Neural cell (in vitro differentiated cells): ENCODE measurements around the gene SEZ6. TPM values are rescaled to one million over a fixed set of nuclear protein-coding genes. Genes with fewer than 3 reads are reported as not detected.

Experiments used
- H2AFZ ChIP-seq: fragments of 200-600, 300-800 bp; sonication (generic), shearing (Covaris generic); 2 replicates; pipeline ENCODE4 v1.6.0; 2014; ENCODE audit warnings: low read depth, mild to moderate bottlenecking, antibody characterized with exemption, low read length, moderate library complexity
- H3F3A ChIP-seq: fragments of 200-600 bp; shearing (Covaris generic); 2 replicates; pipeline ENCODE4 v1.6.1; 2016; ENCODE audit warnings: mild to moderate bottlenecking, moderate library complexity, mixed read lengths, antibody characterized with exemption, low read length; ENCODE audit not compliant: insufficient read depth, poor library complexity, severe bottlenecking
- H3K27ac ChIP-seq: fragments of 200-600, 300-800 bp; sonication (generic), shearing (Covaris generic); 2 replicates; pipeline ENCODE4 v1.5.1; 2014; ENCODE audit warnings: mild to moderate bottlenecking, low read length, moderate library complexity
- H3K27me3 ChIP-seq: fragments of 300-800, 200-600 bp; sonication (generic), shearing (Covaris generic); 2 replicates; pipeline ENCODE4 v1.6.0; 2014; ENCODE audit warnings: mild to moderate bottlenecking, low read depth, low read length, moderate library complexity; ENCODE audit not compliant: insufficient read depth
- H3K36me3 ChIP-seq: fragments of 300-800, 200-600 bp; sonication (generic), shearing (Covaris generic); 2 replicates; pipeline ENCODE4 v1.5.1; 2014; ENCODE audit warnings: mild to moderate bottlenecking, antibody characterized with exemption, low read length, moderate library complexity; ENCODE audit not compliant: insufficient read depth
- H3K4me2 ChIP-seq: fragments of 300-800, 200-600 bp; sonication (generic), shearing (Covaris generic); 2 replicates; pipeline ENCODE4 v1.6.0; 2014; ENCODE audit warnings: mild to moderate bottlenecking, low read length
- H3K4me3 ChIP-seq: fragments of 300-800, 200-600 bp; sonication (generic), shearing (Covaris generic); 2 replicates; pipeline ENCODE4 v1.5.1; 2014; ENCODE audit warnings: mild to moderate bottlenecking, low read length, moderate library complexity
- H3K79me2 ChIP-seq: fragments of 200-600 bp; shearing (Covaris generic); replicated peaks from 2 replicates; pipeline ENCODE4 v1.6.0; 2014; ENCODE audit warnings: mild to moderate bottlenecking, low read length, moderate library complexity; ENCODE audit not compliant: insufficient read depth
- H3K9ac ChIP-seq: fragments of 300-800, 200-600 bp; sonication (generic), shearing (Covaris generic); 2 replicates; pipeline ENCODE4 v1.6.1; 2016; ENCODE audit warnings: mild to moderate bottlenecking, low read length, mixed read lengths
- H3K9me2 ChIP-seq: fragments of 200-600 bp; shearing (Covaris generic); 2 replicates; pipeline ENCODE4 v1.6.1; 2016; ENCODE audit warnings: mild to moderate bottlenecking, low read length, mixed read lengths; ENCODE audit not compliant: insufficient read depth
- H3K9me3 ChIP-seq: fragments of 200-600, 300-800 bp; sonication (generic), shearing (Covaris generic); 2 replicates; pipeline ENCODE4 v1.6.1; 2016; ENCODE audit warnings: mild to moderate bottlenecking, mixed run types, low read length, moderate library complexity, mixed read lengths
- H4K20me1 ChIP-seq: fragments of 200-600 bp; shearing (Covaris generic); 2 replicates; pipeline ENCODE4 v1.6.1; 2016; ENCODE audit warnings: mild to moderate bottlenecking, mixed run types; ENCODE audit not compliant: insufficient read depth
- CTCF ChIP-seq: fragments of 450-650 bp; IDR thresholded peaks from 2 replicates; pipeline ENCODE4 v1.5.1; 2014; ENCODE audit warnings: antibody characterized with exemption, mild to moderate bottlenecking, moderate library complexity; ENCODE audit not compliant: poor library complexity, severe bottlenecking
- EP300 ChIP-seq: fragments of 450-650 bp; conservative IDR thresholded peaks from 2 replicates; pipeline ENCODE4 v1.6.1; 2014; ENCODE audit warnings: antibody characterized with exemption, mild to moderate bottlenecking, moderate library complexity; ENCODE audit not compliant: poor library complexity, severe bottlenecking
- EZH2 ChIP-seq: fragments of 200-600, 300-800 bp; shearing (Covaris generic), sonication (generic); IDR thresholded peaks from 2 replicates; pipeline ENCODE4 v1.6.1; 2014; ENCODE audit warnings: antibody characterized with exemption, low read length, borderline replicate concordance, mild to moderate bottlenecking; ENCODE audit not compliant: insufficient read depth, poor library complexity, severe bottlenecking
- MXI1 ChIP-seq: fragments of 450-650 bp; conservative IDR thresholded peaks from 2 replicates; pipeline ENCODE4 v1.6.1; 2014; ENCODE audit warnings: antibody characterized with exemption, mild to moderate bottlenecking; ENCODE audit not compliant: poor library complexity, severe bottlenecking
- POLR2AphosphoS5 ChIP-seq: IDR thresholded peaks from 2 replicates; pipeline ENCODE4 v1.6.1; 2012
- RAD21 ChIP-seq: fragments of 450-650 bp; conservative IDR thresholded peaks from 2 replicates; pipeline ENCODE4 v1.6.1; 2014; ENCODE audit warnings: antibody characterized with exemption, mild to moderate bottlenecking, moderate library complexity
- SMC3 ChIP-seq: fragments of 450-650 bp; conservative IDR thresholded peaks from 2 replicates; pipeline ENCODE4 v1.6.1; 2014; ENCODE audit warnings: antibody characterized with exemption, mild to moderate bottlenecking, moderate library complexity; ENCODE audit not compliant: poor library complexity
- TAF1 ChIP-seq: IDR thresholded peaks from 2 replicates; pipeline ENCODE4 v1.6.1; 2012; ENCODE audit warnings: low read depth
- polyA plus RNA-seq: library from polyadenylated mRNA; depleted of rRNA; stranded (reverse); fragments of >200 nt; gene quantifications from 2 replicates; pipeline ENCODE4 v1.2.3, GENCODE V29; 2014
- TF ChIP-seq, protein P1 (sequence below): IDR thresholded peaks from 2 replicates; pipeline ENCODE4 v1.6.1; 2012; ENCODE audit warnings: borderline replicate concordance

Gene SEZ6
- polyA plus RNA-seq, 1 donor from 2014 or later, result 15.1 TPM

- H3F3A ChIP-seq, result no peaks in the 10 kb centered on the region
- no peaks in the 10 kb centered on the region for H3K9me3 ChIP-seq
- H3K36me3 ChIP-seq, result no peaks in the 10 kb centered on the region
- H3K4me3 ChIP-seq, result no peak overlapping the region
- no peak overlapping the region for H3K27ac ChIP-seq
- peaks cover under 1% of the 10 kb centered on the region for H3K27me3 ChIP-seq
- no peak overlapping the region for H2AFZ ChIP-seq
- no peaks in the 10 kb centered on the region for H4K20me1 ChIP-seq
- H3K9ac ChIP-seq, result no peak overlapping the region
- H3K79me2 ChIP-seq, result no peaks in the 10 kb centered on the region
- no peaks in the 10 kb centered on the region for H3K9me2 ChIP-seq
- H3K4me2 ChIP-seq, result no peak overlapping the region
- TF ChIP-seq, protein P1, sequence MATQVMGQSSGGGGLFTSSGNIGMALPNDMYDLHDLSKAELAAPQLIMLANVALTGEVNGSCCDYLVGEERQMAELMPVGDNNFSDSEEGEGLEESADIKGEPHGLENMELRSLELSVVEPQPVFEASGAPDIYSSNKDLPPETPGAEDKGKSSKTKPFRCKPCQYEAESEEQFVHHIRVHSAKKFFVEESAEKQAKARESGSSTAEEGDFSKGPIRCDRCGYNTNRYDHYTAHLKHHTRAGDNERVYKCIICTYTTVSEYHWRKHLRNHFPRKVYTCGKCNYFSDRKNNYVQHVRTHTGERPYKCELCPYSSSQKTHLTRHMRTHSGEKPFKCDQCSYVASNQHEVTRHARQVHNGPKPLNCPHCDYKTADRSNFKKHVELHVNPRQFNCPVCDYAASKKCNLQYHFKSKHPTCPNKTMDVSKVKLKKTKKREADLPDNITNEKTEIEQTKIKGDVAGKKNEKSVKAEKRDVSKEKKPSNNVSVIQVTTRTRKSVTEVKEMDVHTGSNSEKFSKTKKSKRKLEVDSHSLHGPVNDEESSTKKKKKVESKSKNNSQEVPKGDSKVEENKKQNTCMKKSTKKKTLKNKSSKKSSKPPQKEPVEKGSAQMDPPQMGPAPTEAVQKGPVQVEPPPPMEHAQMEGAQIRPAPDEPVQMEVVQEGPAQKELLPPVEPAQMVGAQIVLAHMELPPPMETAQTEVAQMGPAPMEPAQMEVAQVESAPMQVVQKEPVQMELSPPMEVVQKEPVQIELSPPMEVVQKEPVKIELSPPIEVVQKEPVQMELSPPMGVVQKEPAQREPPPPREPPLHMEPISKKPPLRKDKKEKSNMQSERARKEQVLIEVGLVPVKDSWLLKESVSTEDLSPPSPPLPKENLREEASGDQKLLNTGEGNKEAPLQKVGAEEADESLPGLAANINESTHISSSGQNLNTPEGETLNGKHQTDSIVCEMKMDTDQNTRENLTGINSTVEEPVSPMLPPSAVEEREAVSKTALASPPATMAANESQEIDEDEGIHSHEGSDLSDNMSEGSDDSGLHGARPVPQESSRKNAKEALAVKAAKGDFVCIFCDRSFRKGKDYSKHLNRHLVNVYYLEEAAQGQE, result no peak
- TF ChIP-seq MXI1 (no peak), RAD21 (no peak), EP300 (no peak), CTCF (no peak), EZH2 (no peak), TAF1 (no peak), POLR2AphosphoS5 (no peak), SMC3 (no peak)
Measured at GRCh38 chr17:29012535-29012934, 6.7 kb upstream of the SEZ6 start.

GRCh38 chr17:29010586-29010985 is 4.8 kb upstream of the SEZ6 start:
- no peaks in the 10 kb centered on the region for H3K9me2 ChIP-seq
- H2AFZ ChIP-seq, result no peak overlapping the region
- H3K9me3 ChIP-seq, result no peaks in the 10 kb centered on the region
- H3K36me3 ChIP-seq, result no peaks in the 10 kb centered on the region
- no peaks in the 10 kb centered on the region for H4K20me1 ChIP-seq
- TF ChIP-seq EP300 (no peak), RAD21 (no peak), MXI1 (no peak), POLR2AphosphoS5 (no peak)
- no peak overlapping the region for H3K27ac ChIP-seq
- no peaks in the 10 kb centered on the region for H3F3A ChIP-seq
- no peak overlapping the region for H3K4me3 ChIP-seq
- no peak overlapping the region for H3K9ac ChIP-seq
- no peaks in the 10 kb centered on the region for H3K79me2 ChIP-seq
- H3K4me2 ChIP-seq, result no peak overlapping the region
- peaks cover 3% of the 10 kb centered on the region for H3K27me3 ChIP-seq
